AG04450 (cell line): Measurements from ENCODE around the gene SH3BP5L. TPM values are rescaled to one million over a fixed set of nuclear protein-coding genes. Genes with fewer than 3 reads are reported as not detected.
A peak's percentile ranks its signal among the peaks of the same experiment; 100 is the strongest.
"Not testable (repeated sequence)": the region's sequence is repeated elsewhere in the genome, so short reads cannot be mapped to it uniquely, and the experiment has no call there.

Experiments used
- CTCF ChIA-PET: fragments of 300-600, 350-600 bp; formaldehyde crosslinking; extraction: SDS; loops from one replicate; lab custom pipeline; 2022; ENCODE audit warnings: antibody characterized with exemption, inconsistent platforms; lab: Charles Lee
- POLR2A ChIA-PET: fragments of 350-600 bp; formaldehyde crosslinking; extraction: SDS; loops from one replicate; lab custom pipeline; 2021; ENCODE audit warnings: antibody characterized with exemption, inconsistent platforms; lab: Yijun Ruan, JAX
- DNase-seq: peaks from one replicate; pipeline ENCODE4 v3.0.0-alpha.2; 2011; ENCODE audit warnings: low read depth, low spot score
- H3K27ac ChIP-seq: one replicate; pipeline ENCODE4 v1.5.1; 2012; ENCODE audit warnings: low read depth, low read length, control low read depth
- H3K27me3 ChIP-seq: one replicate; pipeline ENCODE4 v1.6.0; 2012; ENCODE audit warnings: low read length; ENCODE audit not compliant: control insufficient read depth, insufficient read depth
- H3K4me3 ChIP-seq: 2 replicates; pipeline ENCODE4 v1.5.1; 2011; ENCODE audit warnings: mild to moderate bottlenecking, low read depth, low read length, control low read depth
- H3K9me3 ChIP-seq: 2 replicates; pipeline ENCODE4 v1.5.1; 2012; ENCODE audit warnings: low read length; ENCODE audit not compliant: control insufficient read depth, insufficient read depth
- CTCF ChIP-seq: IDR thresholded peaks from 2 replicates; pipeline ENCODE4 v1.5.1; 2011; ENCODE audit warnings: low read depth, low read length, control low read depth, inconsistent platforms
- polyA plus RNA-seq: library from polyadenylated mRNA; depleted of rRNA; stranded (reverse); fragments of >200 nt; gene quantifications from 2 replicates; pipeline ENCODE4 v1.2.3, GENCODE V29; 2011

SH3BP5L gene
- polyA plus RNA-seq, 1 experiment, result 15.3 TPM

DNA sequence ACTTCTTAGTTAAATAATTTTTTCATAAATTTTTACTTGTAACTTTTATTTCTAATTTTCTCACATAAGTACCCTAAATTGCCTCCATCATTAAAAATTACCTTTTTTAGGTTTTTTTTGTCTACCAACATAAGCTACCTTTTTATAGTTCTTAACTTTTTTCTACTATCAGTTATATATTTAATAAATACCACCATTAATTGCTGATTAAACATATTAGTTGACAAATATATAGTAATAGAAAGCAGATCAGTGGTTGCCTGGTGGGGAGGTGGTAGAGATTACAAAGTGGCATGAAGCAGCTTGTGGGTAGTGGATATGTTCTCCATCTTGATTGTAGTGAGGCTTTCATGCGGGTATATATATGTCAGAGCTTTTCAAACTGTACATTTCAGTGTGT, 6.1 kb upstream of the SH3BP5L start:
- CTCF ChIA-PET, result no interaction called here
- POLR2A ChIA-PET, result no interaction called here
- H3K27ac ChIP-seq, result no peak overlapping the region

GRCh38 chr1:248830718-248831017, 5.0 kb upstream of the SH3BP5L start:
- CTCF ChIA-PET, H3K4me3 ChIP-seq, DNase-seq, H3K9me3 ChIP-seq, H3K27me3 ChIP-seq, POLR2A ChIA-PET, H3K27ac ChIP-seq: not testable (repeated sequence)

More for the DNA sequence above, 6.1 kb upstream of the SH3BP5L start:
- peaks cover 2% of the 10 kb centered on the region for H3K27me3 ChIP-seq
- no peak overlapping the region for H3K4me3 ChIP-seq
- DNase-seq, result no peak
- H3K9me3 ChIP-seq, result no peaks in the 10 kb centered on the region
- no peak for TF ChIP-seq CTCF

DNA sequence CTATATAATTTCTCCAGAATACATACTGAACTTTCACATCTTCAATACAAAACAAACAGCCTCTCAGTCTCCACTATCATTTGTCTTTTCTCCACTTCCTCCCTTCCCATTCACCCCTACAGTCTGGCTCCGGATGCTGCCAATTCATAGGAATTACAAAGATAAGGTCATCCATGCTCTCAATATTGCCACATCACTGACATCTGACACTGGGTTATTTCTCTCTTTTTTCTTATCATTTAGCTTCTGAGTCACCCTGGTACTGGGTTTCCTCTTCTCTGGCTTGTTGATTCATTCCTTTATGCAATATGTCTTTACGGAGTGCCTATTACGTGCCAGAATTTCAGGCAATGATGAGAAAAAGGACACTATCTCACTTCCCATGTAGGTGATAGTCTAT, 3.1 kb upstream of the SH3BP5L start:
- Histone ChIP-seq H3K27me3 (peaks cover 2% of the 10 kb centered on the region), H3K9me3 (no peaks in the 10 kb centered on the region), H3K27ac (peak overlapping the region; percentile 22), H3K4me3 (no peak overlapping the region)
- no peak for TF ChIP-seq CTCF
- CTCF ChIA-PET, result interaction anchor here (0.6 to 3.1 kb wide), 3 partner anchors 9 to 78 kb away, joined by 4 to 16 read pairs (median 8); partner anchors contain the start of gene ZNF672
- no peak for DNase-seq
- POLR2A ChIA-PET, result interaction anchor here (1.5 kb wide), 1 partner anchor 9 kb away, joined by 12 read pairs; the partner anchor contains the start of gene ZNF672

- no peak for TF ChIP-seq CTCF
- no peak for DNase-seq
- no peaks in the 10 kb centered on the region for H3K9me3 ChIP-seq
- H3K27me3 ChIP-seq, result no peaks in the 10 kb centered on the region
- ChIA-PET POLR2A (interaction anchor here (1.0 to 2.0 kb wide), 3 partner anchors 13 to 47 kb away, joined by 4 to 27 read pairs (median 7); partner anchors contain the start of gene ZNF672), CTCF (interaction anchor here (1.1 to 1.6 kb wide), 2 partner anchors 20 kb away, joined by 4 read pairs; no protein-coding TSS in a partner anchor)
- H3K27ac ChIP-seq, result peak overlapping the region; percentile 61
- H3K4me3 ChIP-seq, result peak overlapping the region; percentile 99
These were observed 174 bp downstream of the SH3BP5L start for GRCh38 chr1:248825573-248825908.

DNA sequence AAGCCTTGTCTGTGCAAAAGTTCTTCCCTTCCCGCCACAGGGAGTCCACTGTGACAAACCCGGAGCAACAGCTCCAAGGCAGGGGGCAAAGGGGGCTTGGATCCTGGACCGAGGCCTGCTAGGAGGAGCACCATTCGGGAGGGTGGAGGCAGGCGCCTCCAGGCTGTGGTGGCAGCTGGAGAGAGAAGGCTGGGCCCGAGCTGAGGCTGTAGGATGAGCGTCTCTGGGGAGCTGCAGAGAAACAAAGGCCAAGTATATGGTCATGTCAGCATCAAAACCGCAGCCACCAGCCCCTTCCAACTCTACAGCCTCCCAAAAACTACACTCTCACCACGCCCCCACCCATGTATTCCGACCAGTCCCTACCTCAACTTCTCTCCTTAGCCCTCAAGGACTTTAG, 579 bp downstream of the SH3BP5L start:
- ChIA-PET CTCF (interaction anchor here (1.1 kb wide), 1 partner anchor 20 kb away, joined by 4 read pairs; no protein-coding TSS in a partner anchor), POLR2A (interaction anchor here (1.8 to 2.0 kb wide), 2 partner anchors 13 to 48 kb away, joined by 7 to 27 read pairs; partner anchors contain the start of gene ZNF672)
- H3K9me3 ChIP-seq, result no peaks in the 10 kb centered on the region
- DNase-seq, result no peak
- H3K4me3 ChIP-seq, result peak overlapping the region; percentile 99
- no peak for TF ChIP-seq CTCF
- peak overlapping the region; percentile 61 for H3K27ac ChIP-seq
- H3K27me3 ChIP-seq, result no peaks in the 10 kb centered on the region
